Measurements from ENCODE around the gene NFU1. TPM values are rescaled to one million over a fixed set of nuclear protein-coding genes. Genes with fewer than 3 reads are reported as not detected.
A peak's percentile ranks its signal among the peaks of the same experiment; 100 is the strongest.

Gene NFU1
- total RNA-seq, 2 experiments from 2014 or later, result 15.4 to 30.5 TPM

GRCh38 chr2:69437751-69438154 lies 518 bp upstream of the NFU1 start:
- CTCF ChIA-PET (ENCODE audit: unreplicated experiment), result interaction anchor here (0.5 to 1.5 kb wide), 5 partner anchors 46 to 426 kb away, joined by 3 to 4 read pairs (median 3); no protein-coding TSS in a partner anchor
- intact Hi-C loops (cut with micrococcal nuclease; ENCODE audit: unreplicated experiment), result loop anchor here (1.0 to 10.0 kb wide), 2 partner anchors 50 to 207 kb away; partner anchors contain the start of genes AAK1 and GFPT1
- Histone ChIP-seq H3K36me3 (ENCODE audit: insufficient read depth, low read length) (no peaks in the 10 kb centered on the region), H3K4me1 (ENCODE audit: insufficient read depth, low read length, poor library complexity, severe bottlenecking) (peaks cover 13% of the 10 kb centered on the region), H3K27ac (ENCODE audit: low read depth, low read length, poor library complexity, severe bottlenecking) (peak overlapping the region; percentile 75), H3K4me3 (ENCODE audit: low read depth, low read length, poor library complexity, severe bottlenecking) (peak overlapping the region; percentile 76), H4K20me1 (ENCODE audit: insufficient read depth, low read length) (no peaks in the 10 kb centered on the region), H2AFZ (ENCODE audit: low read length) (peak overlapping the region; percentile 100), H3K9me3 (ENCODE audit: low read length) (no peaks in the 10 kb centered on the region), H3K4me2 (ENCODE audit: low read length) (peak overlapping the region; percentile 93), H3K79me2 (ENCODE audit: insufficient read depth, low read depth, low read length) (peaks cover 6% of the 10 kb centered on the region; the same call in 1 of the 2 replicates), H3K9me2 (ENCODE audit: insufficient read depth, low read length) (no peaks in the 10 kb centered on the region)
- no peak for DNase-seq (ENCODE audit: low spot score)
- BruUV-seq (replicated peaks), result no TSS peak
- POLR2A ChIA-PET, result interaction anchor here (0.7 to 2.1 kb wide), 6 partner anchors 20 to 200 kb away, joined by 3 to 11 read pairs (median 4); no protein-coding TSS in a partner anchor
- TF ChIP-seq CTCF (conservative IDR thresholded peaks at IDR 0.05; ENCODE audit: low read length) (no peak; the same call in 1 of the 2 replicates), EZH2phosphoT487 (IDR thresholded peaks at IDR 0.05; ENCODE audit: borderline replicate concordance, low read depth, low read length) (no peak)

- Histone ChIP-seq H3K79me2 (ENCODE audit: insufficient read depth, low read depth, low read length) (peaks cover 6% of the 10 kb centered on the region; the same call in 1 of the 2 replicates), H4K20me1 (ENCODE audit: insufficient read depth, low read length) (no peaks in the 10 kb centered on the region), H3K9me2 (ENCODE audit: insufficient read depth, low read length) (no peaks in the 10 kb centered on the region), H3K9me3 (ENCODE audit: low read length) (no peaks in the 10 kb centered on the region), H3K36me3 (ENCODE audit: insufficient read depth, low read length) (no peaks in the 10 kb centered on the region), H3K27ac (ENCODE audit: low read depth, low read length, poor library complexity, severe bottlenecking) (peak overlapping the region; percentile 75), H3K4me1 (ENCODE audit: insufficient read depth, low read length, poor library complexity, severe bottlenecking) (peaks cover 13% of the 10 kb centered on the region), H3K4me3 (ENCODE audit: low read depth, low read length, poor library complexity, severe bottlenecking) (peak overlapping the region; percentile 76), H3K4me2 (ENCODE audit: low read length) (peak overlapping the region; percentile 93), H2AFZ (ENCODE audit: low read length) (peak overlapping the region; percentile 100)
- DNase-seq (ENCODE audit: low spot score), result peak; percentile 44
- TF ChIP-seq CTCF (conservative IDR thresholded peaks at IDR 0.05; ENCODE audit: low read length) (peak; percentile 30), EZH2phosphoT487 (IDR thresholded peaks at IDR 0.05; ENCODE audit: borderline replicate concordance, low read depth, low read length) (no peak)
- intact Hi-C loops (cut with micrococcal nuclease; ENCODE audit: unreplicated experiment), result loop anchor here (10.0 kb wide), 1 partner anchor 208 kb away; the partner anchor contains the start of gene AAK1
- POLR2A ChIA-PET, result interaction anchor here (1.1 to 2.1 kb wide), 5 partner anchors 21 to 201 kb away, joined by 3 to 11 read pairs (median 5); no protein-coding TSS in a partner anchor
- CTCF ChIA-PET (ENCODE audit: unreplicated experiment), result interaction anchor here (1.4 to 1.5 kb wide), 2 partner anchors 47 to 57 kb away, joined by 3 read pairs; no protein-coding TSS in a partner anchor
- BruUV-seq (replicated peaks), result no TSS peak
These were observed 668 bp downstream of the NFU1 start for GRCh38 chr2:69436596-69436937.

- Histone ChIP-seq H3K4me2 (ENCODE audit: low read length) (no peak overlapping the region; the same call in 1 of the 2 replicates), H3K36me3 (ENCODE audit: insufficient read depth, low read length) (peaks cover 3% of the 10 kb centered on the region; the same call in 1 of the 2 replicates), H3K4me1 (ENCODE audit: insufficient read depth, low read length, poor library complexity, severe bottlenecking) (peaks cover 13% of the 10 kb centered on the region), H4K20me1 (ENCODE audit: insufficient read depth, low read length) (no peaks in the 10 kb centered on the region), H3K4me3 (ENCODE audit: low read depth, low read length, poor library complexity, severe bottlenecking) (no peak overlapping the region), H3K27ac (ENCODE audit: low read depth, low read length, poor library complexity, severe bottlenecking) (no peak overlapping the region), H3K9me3 (ENCODE audit: low read length) (no peaks in the 10 kb centered on the region), H3K79me2 (ENCODE audit: insufficient read depth, low read depth, low read length) (peaks cover 6% of the 10 kb centered on the region; the same call in 1 of the 2 replicates), H3K9me2 (ENCODE audit: insufficient read depth, low read length) (no peaks in the 10 kb centered on the region), H2AFZ (ENCODE audit: low read length) (no peak overlapping the region)
- DNase-seq (ENCODE audit: low spot score), result no peak
- no TSS peak for BruUV-seq (replicated peaks)
- ChIA-PET CTCF (ENCODE audit: unreplicated experiment) (no interaction called here), POLR2A (interaction anchor here (0.7 to 1.3 kb wide), 3 partner anchors 17 to 696 kb away, joined by 3 to 9 read pairs (median 3); no protein-coding TSS in a partner anchor)
- intact Hi-C loops (cut with micrococcal nuclease; ENCODE audit: unreplicated experiment), result loop anchor here (10.0 kb wide), 1 partner anchor 210 kb away; the partner anchor contains the start of gene AAK1
- TF ChIP-seq CTCF (conservative IDR thresholded peaks at IDR 0.05; ENCODE audit: low read length) (no peak), EZH2phosphoT487 (IDR thresholded peaks at IDR 0.05; ENCODE audit: borderline replicate concordance, low read depth, low read length) (no peak)
These were observed 2.5 kb downstream of the NFU1 start for GRCh38 chr2:69434753-69435152.

Data from OCI-LY7 (cell line).